SH-SY5Y (cell line): ENCODE results near the gene ZBED6.

ENCODE experiments used
- GATA2 ChIP-seq: IDR thresholded peaks from 2 replicates; pipeline ENCODE4 v1.6.1; 2011; ENCODE audit warnings: mild to moderate bottlenecking, low read depth, low read length
- GATA3 ChIP-seq: IDR thresholded peaks from 2 replicates; pipeline ENCODE4 v1.6.1; 2011; ENCODE audit warnings: low read depth, mild to moderate bottlenecking, low read length, moderate library complexity

GRCh38 chr1:203746281-203746680 lies 49.1 kb upstream of the ZBED6 start:
- TF ChIP-seq GATA3, result no peak
- TF ChIP-seq GATA2, result no peak
